UCSD-AML1 (cell line): ENCODE results near the gene DYNC1I2.

ENCODE experiments used
- DNase-seq: peaks from one replicate; lab custom pipeline; 2025; ENCODE audit not compliant: unreplicated experiment; lab: John Stamatoyannopoulos, UW

DYNC1I2 gene

DNA sequence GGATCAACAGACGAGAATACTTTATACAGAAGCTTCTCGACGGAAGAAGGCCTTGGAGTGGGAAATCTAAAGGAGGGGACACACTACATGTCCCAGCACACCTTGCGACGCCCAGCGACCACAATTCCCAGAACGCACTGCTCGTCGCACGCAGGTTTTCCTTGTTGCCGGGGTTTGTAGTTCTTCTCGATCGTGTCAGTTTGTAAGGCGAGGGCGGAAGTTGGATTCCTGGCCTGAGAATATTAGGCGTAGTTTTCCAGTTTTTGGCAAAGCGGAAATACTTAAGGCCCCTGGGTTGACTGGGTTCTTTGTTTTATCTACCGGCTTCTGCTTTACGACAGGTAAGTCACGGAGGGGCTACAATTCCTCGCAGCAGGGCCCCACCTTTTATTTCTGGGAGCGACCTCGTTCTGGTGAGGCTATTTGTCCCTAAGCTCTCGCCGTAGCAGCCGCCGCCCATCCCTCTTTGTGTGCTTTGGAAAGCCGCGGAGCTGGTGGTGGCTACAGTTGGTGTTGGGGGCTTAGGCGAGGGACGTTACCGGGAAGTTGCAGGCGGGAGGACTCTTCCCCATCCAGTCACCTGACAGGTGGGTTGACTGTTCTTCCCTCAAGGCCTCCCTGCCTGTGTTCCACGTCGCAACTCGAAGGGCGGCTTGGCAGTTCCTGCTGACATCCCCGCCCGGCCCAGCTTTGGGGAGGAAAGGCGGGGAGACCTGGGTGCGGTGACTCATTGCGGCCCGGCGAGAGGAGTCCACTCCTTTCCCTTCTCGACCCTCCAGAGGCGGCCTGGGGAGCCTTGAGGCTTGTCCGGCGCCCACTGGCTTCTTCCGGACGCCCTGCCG is at the start of gene DYNC1I2:
Gene DYNC1I2 (plus strand): TSS at position 183 of the 842 bp plus-strand sequence. CDS start 2,687 bp downstream, outside the sequence.
- peak; percentile 86 for DNase-seq

DNA sequence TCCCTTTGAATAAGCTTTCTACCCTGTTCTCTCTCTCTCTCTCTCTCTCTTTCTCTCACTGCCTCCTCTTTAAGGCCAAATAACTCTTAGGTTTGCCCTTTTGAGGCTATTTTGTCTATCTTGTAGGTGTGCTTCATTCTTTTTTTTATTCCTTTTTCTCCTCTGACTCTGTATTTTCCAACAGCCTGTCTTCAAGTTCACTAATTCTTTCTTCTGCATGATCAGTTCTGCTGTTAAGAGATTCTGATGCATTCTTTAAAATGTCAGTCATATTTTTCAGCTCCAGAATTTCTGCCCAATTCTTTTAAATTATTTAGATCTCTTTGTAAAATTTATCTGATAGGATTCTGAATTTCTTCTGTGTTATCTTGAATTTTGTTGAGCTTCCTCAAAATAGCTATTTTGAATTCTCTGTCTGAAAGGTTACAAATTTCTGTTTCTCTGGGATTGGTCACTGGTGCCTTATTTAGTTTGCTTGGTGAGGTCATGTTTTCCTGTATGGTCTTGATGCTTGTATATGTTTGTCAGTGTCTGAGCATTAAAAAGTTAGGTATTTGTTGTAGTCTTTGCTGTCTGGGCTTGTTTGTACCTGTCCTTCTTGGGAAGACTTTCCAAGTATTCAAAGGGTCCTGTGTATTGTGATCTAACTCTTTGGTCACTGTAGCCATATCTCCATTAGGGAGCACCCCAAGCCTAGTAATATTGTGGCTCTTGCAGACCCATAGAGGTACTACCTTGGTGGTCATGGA is 35.4 kb upstream of the DYNC1I2 start:
- DNase-seq = no peak

DNA sequence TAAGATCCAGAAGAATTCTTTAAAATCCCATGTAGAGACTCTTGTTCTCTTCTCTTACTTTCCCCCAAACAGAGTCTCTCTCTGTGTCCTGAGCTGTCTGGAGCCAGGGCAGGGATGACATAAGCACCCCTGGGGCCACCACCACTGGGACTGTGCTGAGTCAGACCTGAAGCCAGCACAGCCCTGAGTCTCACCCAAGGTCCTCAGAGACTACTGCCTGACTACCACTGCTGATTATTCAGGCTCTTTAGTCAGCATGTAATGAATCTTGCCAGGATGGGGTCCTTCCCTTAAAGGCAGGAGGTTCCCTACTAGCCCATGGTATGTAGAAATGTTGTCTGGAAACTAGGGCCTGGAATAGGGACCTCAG is 34.9 kb upstream of the DYNC1I2 start:
- no peak for DNase-seq

DNA sequence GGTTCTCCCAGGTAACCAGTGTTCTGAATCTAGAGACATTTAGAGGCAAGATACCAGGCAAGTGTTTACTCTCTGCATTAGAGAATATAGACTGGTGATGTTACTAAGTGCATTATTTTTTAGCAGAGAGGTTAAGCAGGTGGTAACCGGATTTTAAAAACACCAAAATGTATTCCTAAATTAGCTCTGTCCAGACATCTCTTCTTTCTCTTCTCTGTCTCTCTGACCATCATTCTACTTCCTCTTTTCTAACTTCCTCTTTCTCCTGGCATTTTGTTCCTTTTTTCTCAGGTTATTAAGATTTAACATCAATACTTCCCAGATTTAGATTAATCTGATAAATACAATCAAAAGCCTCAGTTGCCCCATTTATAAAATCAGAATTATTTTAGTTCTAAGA is 31.7 kb upstream of the DYNC1I2 start:
- DNase-seq = no peak

DNA sequence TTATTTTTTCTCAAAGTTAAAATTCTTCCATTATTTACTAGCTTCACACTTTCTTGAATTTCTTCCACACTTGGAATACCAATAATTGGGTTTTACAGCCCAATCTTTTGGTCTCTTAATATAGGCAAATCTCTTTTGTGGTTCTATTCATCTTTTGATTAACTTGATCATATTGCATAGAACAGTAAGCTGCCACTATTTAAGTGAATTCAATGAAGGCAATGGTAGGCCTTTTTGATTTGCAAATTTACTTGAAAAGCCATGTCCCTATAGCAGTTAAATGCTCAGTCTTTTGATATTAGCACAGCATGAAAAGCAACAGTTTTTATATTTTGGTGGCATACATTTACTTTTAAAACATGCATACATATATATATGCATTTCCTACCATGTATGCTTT is 20.2 kb upstream of the DYNC1I2 start:
- DNase-seq = no peak

DNA sequence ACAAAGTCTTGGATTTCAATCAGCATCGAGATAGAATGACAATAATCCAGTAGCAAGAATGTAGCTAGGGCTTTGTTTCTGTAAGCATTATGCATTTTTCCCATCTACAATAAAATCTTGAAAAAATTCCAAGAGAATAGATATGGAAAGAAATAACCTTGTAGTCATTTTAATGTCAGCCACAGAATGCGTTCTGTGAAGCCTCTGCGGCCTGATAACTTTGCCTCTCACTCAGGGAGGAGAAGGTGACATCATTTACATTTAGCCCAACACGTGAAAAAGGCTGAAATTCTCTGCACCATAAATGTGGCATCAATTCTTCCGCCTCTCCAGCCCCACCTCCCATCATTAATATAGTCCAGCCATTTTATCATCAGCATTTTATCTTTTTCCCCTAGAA is 19.1 kb upstream of the DYNC1I2 start:
- no peak for DNase-seq

DNA sequence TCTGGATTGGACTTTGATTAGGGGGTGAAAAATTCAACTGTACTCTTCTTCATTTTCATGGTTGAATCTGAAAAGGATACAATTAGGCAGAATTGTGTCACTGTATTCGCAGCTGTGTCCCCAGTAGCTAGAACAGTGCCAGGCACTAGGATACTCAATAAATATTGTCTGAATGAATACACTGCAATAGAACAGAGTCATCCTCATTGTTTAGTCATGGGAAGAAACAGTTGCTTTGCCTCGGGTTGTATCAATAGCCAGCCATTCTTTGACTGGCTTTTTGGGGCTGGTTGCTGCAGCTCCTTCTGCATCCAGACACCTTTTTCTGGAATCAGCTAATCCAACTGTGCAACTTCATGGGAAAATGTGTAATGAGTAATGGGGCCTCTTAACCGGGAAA is 18.1 kb upstream of the DYNC1I2 start:
- no peak for DNase-seq

DNA sequence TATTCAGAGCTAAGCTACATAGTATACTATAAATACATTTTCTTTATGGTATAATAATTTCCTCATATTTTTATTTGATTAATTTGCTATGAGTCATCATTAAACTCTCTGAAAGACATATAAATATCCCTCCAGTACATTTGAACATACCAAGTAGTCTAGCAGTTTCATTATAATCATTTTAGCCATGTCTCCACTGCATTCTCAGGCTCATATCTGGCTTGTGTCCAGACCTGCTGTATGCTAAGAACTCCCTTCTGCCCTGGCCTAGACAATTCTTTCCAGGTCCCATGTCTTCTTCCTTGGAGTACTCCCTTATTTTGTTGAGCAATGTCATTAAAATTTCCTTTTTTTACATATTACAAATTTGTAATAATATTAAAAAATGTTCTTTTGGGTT is 16.6 kb upstream of the DYNC1I2 start:
- no peak for DNase-seq

DNA sequence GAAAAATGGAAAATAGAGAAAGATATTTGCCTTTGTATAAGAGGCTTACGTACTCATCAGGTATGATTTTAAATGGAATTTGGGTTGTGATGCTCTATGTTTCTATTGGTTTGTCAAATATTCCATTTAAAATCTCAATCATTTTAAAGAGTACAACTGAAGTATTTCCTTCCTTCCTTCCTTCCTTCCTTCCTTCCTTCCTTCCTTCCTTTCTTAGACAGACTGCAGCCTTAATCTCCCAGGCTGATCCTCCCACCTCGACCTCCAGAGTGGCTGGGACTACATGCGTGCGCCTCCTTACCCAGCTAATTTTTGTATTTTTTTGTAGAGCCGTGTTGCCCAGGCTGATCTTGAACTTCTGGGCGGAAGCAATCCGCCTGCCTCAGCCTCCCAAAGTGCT is 15.4 kb upstream of the DYNC1I2 start:
- no peak for DNase-seq

DNA sequence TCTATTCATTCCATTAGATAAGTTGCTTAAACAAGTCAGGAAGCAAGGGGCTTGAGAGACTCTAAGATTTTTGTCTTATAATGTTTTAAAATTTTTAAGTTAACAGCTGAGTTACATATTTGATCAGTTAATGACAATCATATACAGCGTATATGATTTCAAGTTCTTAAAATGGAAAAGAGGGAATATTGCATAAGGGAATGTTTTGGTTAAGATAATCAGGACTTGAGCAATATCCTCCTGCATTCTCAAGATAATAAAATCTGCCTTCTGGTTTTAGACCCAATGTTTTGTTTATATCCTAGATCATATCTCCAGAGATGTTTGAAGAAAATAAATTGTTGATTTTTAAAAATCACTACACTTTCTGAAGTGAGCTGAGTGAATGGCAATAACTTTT is 13.4 kb upstream of the DYNC1I2 start:
- no peak for DNase-seq

DNA sequence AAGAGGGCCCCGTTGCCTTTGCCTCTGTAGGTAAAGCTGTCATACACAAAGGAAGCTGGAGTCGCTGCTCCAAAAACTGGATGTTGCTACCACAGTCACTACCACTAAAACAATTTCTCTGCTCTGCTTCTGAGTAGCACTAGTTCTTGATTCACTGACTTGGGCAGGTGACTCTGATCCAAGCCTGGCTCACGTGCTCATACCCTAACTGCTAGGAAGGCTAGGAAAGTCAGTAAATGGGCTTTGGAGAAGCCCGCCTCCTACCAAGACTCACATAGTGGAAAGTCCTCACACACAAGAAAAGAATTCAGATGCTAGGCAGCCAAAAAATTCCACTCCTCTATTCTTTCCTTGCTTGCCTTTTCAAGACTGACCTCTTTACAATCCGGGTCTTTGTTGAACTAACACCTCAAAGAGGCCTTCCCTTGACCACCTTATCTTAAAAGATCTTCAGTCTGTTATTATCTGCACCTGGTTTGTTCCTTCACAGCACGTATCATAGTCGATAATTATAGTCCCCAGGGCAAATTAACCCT is 11.4 kb upstream of the DYNC1I2 start:
- DNase-seq = no peak

DNA sequence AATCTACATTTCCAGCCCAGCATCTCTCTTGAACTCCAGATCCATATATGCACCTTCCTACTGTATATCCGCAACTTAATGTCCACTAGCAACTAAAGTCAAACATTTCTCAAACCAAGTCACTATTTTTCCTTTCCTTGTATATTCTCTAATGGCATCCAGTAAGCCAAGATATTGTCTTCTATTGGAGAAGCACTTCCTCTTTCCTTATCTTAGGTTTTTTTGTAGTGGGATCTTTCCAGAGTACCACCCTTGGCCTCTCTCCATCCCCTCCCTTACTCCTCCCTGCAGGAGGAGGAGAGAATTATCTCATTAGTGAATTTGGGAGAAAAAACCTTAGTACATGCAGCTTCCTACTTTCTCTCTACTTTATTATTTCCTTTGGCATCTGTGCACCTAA is 8.7 kb upstream of the DYNC1I2 start:
- DNase-seq = no peak

DNA sequence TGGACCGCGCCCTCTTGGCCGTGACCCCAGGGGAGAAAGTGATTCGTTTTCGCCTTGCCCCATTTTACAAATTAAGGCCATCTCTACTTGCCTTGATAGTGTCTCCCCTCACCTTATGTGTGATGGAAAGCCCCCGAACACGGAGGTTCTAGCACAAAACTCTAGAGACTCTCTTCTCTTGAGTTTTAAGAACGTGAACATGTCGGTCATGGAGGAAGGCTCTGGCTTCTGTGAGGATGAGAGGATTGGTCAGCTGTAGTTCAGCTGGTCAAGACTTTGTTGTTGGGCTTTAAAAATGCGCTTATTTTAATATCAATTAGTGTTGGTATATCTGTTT is 828 bp downstream of the DYNC1I2 start:
- no peak for DNase-seq

DNA sequence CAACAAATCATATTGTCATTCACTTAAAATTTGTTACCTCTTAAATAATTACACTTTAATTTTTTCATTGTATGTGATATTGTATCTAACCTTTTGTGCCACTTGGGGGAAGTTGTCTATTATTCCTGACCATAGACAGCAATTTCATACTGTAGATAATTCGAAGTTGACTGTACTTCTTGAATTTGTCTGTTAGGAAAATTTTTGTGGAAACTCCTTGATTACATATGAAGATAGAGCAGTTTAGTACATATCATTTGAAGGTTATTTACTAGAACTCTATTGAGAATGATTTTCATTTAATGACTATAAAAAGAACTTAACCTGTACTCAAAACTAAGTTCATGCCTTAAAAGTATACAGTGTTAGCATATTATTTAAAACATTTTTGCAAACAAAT is 5.1 kb downstream of the DYNC1I2 start:
- no peak for DNase-seq

DNA sequence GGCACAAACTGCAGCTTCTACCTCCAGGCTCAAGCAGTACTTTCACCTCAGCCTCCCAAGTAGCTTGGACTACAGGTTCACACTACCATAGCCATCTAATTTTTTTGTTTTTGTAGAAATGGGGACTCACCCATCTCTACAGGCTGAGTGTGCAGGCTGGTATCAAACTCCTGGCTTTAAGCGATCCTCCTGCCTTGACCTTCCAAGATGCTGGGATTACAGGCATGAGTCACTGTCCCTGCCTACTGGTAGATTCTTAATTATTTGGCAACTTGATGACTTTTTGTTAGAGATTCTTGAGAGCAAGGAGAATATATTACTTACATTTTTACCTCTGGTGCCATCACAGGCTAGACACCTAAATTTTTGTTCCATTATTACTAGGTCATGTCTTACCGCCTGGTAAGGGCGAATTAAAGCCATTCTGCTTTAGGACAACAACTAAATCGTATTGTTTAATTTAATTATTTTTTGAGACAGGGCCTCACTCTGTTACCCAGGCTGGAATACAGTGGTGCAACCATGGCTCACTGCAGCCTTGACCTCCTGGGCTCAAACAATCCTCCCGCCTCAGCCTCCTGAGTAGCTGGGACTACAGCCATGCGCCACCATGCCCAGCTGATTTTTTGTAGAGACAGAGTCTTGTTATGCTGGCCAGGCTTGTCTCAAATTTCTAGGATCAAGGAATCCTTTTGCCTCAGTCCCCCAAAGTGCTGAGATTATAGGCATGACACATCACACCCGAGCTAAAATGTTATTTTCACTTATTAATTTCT is 15.7 kb downstream of the DYNC1I2 start:
- DNase-seq = no peak

DNA sequence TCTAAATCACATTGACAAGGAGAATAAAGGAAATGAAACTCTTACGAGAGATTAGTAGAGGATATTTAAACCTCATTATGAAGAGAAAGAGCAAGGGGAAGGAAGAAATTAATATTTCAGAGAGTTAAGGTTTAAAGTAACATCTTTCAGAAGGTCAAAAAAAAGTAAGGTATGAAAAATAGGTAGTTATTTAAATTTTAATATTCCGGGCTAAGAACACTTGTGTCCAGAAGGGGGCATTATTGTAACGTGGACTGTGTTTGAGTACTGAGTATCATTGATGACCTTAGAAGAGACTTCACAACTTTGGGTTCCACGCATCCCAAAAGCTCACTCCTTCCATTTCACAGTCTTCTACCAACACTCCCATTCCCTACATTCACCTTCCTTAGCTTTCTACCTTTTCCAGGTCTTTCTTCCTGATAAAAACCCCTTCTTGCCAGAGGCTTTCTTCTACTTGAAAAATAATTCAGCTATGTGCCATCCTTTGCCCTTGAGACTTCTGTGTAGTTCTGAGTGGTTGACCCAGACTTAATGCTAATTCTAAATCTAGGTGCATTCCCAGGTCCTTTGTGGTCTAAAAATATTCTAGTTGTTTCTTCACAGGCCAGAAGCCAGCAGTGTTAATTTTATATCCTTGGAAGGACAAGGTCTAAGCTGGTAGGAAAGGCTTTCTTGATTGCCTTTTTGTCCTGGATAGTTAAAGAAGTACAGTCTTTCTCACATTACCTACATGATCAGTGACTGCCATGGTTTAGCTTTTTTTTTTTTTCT is 16.5 kb downstream of the DYNC1I2 start:
- no peak for DNase-seq

DNA sequence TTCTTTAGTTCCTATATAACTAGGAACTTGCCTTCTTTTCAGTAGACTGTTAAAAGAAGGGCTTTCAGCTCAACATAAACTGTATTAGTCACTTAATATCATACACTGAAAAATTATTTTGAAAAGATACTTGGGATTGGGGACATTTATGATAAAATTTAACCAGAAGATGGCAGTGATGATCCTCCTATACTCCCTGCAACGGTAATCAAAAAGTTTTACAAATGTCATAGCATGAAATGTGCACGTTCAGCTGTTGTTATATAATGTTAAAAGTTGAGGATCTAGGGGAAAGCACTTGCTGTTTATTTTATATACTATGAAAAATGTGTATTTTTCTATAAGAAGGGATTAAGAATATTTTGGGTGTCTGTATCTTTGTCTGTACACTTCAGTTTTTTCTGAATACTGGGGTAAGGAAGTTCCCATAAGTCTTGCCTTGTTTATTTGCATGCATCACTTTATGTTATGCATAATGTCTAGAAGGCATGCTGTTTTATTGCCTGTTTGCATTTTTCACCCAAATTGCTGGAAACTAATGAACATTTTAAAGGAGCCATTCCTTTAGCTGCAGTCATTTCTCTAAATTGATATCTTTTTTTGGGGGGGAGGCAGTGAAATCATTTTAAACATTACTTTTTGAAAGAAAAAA is 19.0 kb downstream of the DYNC1I2 start:
- DNase-seq = no peak

DNA sequence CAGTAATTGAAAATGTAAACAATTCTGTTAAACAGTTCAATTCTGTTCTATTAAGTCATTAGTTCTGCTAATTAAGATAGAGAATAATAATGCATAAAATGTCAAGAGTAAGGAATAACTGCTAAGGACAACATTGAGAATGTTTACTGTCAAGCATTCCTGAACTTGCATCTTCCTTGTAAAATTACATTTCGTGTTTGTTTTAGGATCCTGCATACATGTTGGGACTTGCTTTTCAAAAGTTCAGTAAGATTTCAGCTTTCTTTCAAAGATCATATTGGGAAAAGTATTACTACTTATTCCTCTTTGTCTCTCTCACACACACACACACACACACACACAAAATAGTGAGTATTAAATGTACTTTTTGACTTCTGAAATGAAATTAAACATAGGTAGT is 20.5 kb downstream of the DYNC1I2 start:
- DNase-seq = no peak

DNA sequence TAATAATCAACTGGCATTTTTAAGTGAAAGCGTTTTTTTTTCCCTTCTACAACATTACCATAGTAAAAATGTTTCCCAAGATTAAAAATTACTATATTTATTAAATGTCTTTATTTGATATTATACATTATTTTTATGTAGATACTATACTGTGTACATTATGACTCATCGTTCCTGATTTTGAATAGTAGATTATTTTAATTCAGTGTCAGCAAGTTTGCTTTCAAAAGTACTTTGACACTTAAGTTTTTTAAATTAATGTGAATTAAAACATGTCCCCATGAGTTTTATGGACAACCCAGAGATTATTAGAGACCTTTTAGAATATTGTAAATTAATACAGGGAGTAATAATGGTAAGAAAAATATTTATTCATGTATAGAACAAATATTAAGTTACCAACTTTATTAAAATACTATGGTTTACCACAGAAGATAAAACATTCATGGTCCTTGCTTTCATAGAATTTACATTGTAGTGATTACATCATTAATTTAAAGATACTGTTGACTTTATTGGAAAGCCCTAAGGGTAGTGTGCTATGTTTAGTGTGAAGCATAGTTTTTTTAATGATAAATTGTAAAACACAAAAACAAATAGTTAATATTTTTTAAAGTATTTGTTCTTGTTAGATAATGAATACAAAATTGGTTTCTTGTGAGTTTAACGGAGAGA is 21.9 kb downstream of the DYNC1I2 start:
- DNase-seq = no peak

DNA sequence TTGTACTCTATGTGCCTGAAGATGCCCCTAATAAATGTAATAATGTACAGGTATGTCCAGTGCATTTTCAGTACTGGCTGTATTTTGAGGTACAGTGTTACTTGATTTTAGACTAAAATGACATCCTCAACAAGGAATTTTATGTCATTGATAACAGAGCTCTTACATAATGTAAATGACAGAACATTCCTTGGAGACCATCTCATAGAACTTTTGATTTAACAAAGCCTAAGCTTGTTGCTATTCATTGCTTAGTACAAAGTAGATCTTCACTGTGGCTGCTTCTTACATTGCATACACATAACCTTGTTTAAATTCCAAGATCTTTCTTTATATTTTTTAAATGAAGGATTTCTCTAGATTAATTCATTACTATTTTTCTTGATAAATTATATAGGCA is 24.1 kb downstream of the DYNC1I2 start:
- DNase-seq = no peak
